ENCODE results near the gene MICB. TPM values are rescaled to one million over a fixed set of nuclear protein-coding genes. Genes with fewer than 3 reads are reported as not detected.

Gene MICB
- total RNA-seq, 1 experiment from 2014 or later = 21.7 TPM

DNA sequence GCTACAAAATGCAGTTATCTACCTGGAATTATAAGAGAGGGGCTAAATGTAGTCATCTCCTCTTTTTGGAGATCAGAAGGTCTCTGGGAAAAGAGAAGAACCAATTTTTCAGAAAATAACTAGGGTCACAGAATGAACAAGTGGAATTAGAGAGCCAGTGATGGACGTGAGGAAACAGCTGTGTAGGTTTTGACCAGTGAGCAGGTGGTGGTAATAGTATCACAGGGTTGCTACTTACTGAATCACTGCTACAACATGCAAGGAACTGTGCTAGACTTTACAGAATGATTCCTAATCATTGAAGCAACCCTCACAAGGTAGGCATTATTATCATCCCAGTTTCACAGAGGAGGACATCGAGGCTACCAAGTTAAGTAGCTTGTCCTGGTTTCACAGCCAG is 46.7 kb downstream of the MICB start:
- Histone ChIP-seq H3K36me3 (ENCODE audit: control insufficient read depth in 1 of 2, insufficient read depth in 2 of 2, low read length in 2 of 2) (peaks cover 12 to 15% of the 10 kb centered on the region in 2 experiments), H2AFZ (ENCODE audit: low read depth, low read length, poor library complexity, severe bottlenecking) (no peak overlapping the region), H3K9ac (ENCODE audit: low read length) (no peak overlapping the region), H3K9me3 (ENCODE audit: control insufficient read depth in 1 of 2, insufficient read depth in 1 of 2, low read depth in 1 of 2, low read length in 2 of 2) (no peaks in the 10 kb centered on the region), H4K20me1 (ENCODE audit: insufficient read depth) (peaks cover 14% of the 10 kb centered on the region; the same call in 1 of the 2 replicates), H3K4me3 (replicated peaks in 1 of 2; ENCODE audit: low read depth in 1 of 2, low read length in 2 of 2) (no peak overlapping the region), H3K4me2 (ENCODE audit: low read length) (no peak overlapping the region), H3K27me3 (ENCODE audit: insufficient read depth, low read length) (no peaks in the 10 kb centered on the region), H3K79me2 (ENCODE audit: insufficient read depth, low read length) (peaks cover 41% of the 10 kb centered on the region), H3K27ac (ENCODE audit: low read depth, low read length) (no peak overlapping the region), H3K4me1 (ENCODE audit: control insufficient read depth in 1 of 2, insufficient read depth in 2 of 2, low read length in 2 of 2) (peaks cover 25 to 42% of the 10 kb centered on the region in 2 experiments), H3K9me2 (ENCODE audit: insufficient read depth) (no peaks in the 10 kb centered on the region)
- no peak for ATAC-seq
- intact Hi-C loops (cut with micrococcal nuclease) = loop anchor here (10.0 kb wide), 1 partner anchor 290 kb away; no protein-coding TSS in a partner anchor
- RAD21 ChIA-PET (ENCODE audit: low non-redundant PET in 1 of 2, low total read pairs in 2 of 2, uncharacterized antibody in 2 of 2, unreplicated experiment in 2 of 2) = no interaction called here
- no TSS peak for BruUV-seq (replicated peaks)
- POLR2A ChIA-PET = no interaction called here
- CTCF ChIA-PET = interaction anchor here (5.0 kb wide), 1 partner anchor 54 kb away, joined by 78 read pairs; no protein-coding TSS in a partner anchor
- TF ChIP-seq CEBPB (IDR thresholded peaks at IDR 0.05; ENCODE audit: low read depth) = no peak
- no peak for TF ChIP-seq FOSL1 (IDR thresholded peaks at IDR 0.05; ENCODE audit: low read depth)
- TF ChIP-seq, protein P1, sequence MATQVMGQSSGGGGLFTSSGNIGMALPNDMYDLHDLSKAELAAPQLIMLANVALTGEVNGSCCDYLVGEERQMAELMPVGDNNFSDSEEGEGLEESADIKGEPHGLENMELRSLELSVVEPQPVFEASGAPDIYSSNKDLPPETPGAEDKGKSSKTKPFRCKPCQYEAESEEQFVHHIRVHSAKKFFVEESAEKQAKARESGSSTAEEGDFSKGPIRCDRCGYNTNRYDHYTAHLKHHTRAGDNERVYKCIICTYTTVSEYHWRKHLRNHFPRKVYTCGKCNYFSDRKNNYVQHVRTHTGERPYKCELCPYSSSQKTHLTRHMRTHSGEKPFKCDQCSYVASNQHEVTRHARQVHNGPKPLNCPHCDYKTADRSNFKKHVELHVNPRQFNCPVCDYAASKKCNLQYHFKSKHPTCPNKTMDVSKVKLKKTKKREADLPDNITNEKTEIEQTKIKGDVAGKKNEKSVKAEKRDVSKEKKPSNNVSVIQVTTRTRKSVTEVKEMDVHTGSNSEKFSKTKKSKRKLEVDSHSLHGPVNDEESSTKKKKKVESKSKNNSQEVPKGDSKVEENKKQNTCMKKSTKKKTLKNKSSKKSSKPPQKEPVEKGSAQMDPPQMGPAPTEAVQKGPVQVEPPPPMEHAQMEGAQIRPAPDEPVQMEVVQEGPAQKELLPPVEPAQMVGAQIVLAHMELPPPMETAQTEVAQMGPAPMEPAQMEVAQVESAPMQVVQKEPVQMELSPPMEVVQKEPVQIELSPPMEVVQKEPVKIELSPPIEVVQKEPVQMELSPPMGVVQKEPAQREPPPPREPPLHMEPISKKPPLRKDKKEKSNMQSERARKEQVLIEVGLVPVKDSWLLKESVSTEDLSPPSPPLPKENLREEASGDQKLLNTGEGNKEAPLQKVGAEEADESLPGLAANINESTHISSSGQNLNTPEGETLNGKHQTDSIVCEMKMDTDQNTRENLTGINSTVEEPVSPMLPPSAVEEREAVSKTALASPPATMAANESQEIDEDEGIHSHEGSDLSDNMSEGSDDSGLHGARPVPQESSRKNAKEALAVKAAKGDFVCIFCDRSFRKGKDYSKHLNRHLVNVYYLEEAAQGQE (IDR thresholded peaks at IDR 0.05; ENCODE audit: low read depth) = no peak
- no peak for TF ChIP-seq EZH2 (IDR thresholded peaks at IDR 0.05)
- no peak for TF ChIP-seq ZFX (IDR thresholded peaks at IDR 0.05)
- TF ChIP-seq, protein P2, sequence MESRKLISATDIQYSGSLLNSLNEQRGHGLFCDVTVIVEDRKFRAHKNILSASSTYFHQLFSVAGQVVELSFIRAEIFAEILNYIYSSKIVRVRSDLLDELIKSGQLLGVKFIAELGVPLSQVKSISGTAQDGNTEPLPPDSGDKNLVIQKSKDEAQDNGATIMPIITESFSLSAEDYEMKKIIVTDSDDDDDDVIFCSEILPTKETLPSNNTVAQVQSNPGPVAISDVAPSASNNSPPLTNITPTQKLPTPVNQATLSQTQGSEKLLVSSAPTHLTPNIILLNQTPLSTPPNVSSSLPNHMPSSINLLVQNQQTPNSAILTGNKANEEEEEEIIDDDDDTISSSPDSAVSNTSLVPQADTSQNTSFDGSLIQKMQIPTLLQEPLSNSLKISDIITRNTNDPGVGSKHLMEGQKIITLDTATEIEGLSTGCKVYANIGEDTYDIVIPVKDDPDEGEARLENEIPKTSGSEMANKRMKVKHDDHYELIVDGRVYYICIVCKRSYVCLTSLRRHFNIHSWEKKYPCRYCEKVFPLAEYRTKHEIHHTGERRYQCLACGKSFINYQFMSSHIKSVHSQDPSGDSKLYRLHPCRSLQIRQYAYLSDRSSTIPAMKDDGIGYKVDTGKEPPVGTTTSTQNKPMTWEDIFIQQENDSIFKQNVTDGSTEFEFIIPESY (IDR thresholded peaks at IDR 0.05; ENCODE audit: extremely low read depth, insufficient replicate concordance, low read length) = no peak
- TF ChIP-seq, protein P3, sequence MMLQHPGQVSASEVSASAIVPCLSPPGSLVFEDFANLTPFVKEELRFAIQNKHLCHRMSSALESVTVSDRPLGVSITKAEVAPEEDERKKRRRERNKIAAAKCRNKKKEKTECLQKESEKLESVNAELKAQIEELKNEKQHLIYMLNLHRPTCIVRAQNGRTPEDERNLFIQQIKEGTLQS (IDR thresholded peaks at IDR 0.05) = no peak
- no peak for TF ChIP-seq ZNF274 (IDR thresholded peaks at IDR 0.05; ENCODE audit: low read depth, low read length)
- no peak for TF ChIP-seq RAD21 (IDR thresholded peaks at IDR 0.05; ENCODE audit: low read depth)
- TF ChIP-seq SRF (IDR thresholded peaks at IDR 0.05; ENCODE audit: low read depth) = no peak
- TF ChIP-seq EGR1 (IDR thresholded peaks at IDR 0.05; ENCODE audit: low read depth) = no peak
- TF ChIP-seq YY1 (IDR thresholded peaks at IDR 0.05; ENCODE audit: extremely low read depth, insufficient replicate concordance, low read depth, low read length) = no peak
- TF ChIP-seq, protein P4, sequence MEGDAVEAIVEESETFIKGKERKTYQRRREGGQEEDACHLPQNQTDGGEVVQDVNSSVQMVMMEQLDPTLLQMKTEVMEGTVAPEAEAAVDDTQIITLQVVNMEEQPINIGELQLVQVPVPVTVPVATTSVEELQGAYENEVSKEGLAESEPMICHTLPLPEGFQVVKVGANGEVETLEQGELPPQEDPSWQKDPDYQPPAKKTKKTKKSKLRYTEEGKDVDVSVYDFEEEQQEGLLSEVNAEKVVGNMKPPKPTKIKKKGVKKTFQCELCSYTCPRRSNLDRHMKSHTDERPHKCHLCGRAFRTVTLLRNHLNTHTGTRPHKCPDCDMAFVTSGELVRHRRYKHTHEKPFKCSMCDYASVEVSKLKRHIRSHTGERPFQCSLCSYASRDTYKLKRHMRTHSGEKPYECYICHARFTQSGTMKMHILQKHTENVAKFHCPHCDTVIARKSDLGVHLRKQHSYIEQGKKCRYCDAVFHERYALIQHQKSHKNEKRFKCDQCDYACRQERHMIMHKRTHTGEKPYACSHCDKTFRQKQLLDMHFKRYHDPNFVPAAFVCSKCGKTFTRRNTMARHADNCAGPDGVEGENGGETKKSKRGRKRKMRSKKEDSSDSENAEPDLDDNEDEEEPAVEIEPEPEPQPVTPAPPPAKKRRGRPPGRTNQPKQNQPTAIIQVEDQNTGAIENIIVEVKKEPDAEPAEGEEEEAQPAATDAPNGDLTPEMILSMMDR (IDR thresholded peaks at IDR 0.05 in 2 of 3, conservative IDR thresholded peaks at IDR 0.05 in 1 of 3; ENCODE audit: borderline replicate concordance in 1 of 3, insufficient read depth in 1 of 3, low read depth in 2 of 3, low read length in 2 of 3) = no peak
- TF ChIP-seq ELF1 (IDR thresholded peaks at IDR 0.05; ENCODE audit: borderline replicate concordance, low read depth) = no peak
- TF ChIP-seq, protein P5, sequence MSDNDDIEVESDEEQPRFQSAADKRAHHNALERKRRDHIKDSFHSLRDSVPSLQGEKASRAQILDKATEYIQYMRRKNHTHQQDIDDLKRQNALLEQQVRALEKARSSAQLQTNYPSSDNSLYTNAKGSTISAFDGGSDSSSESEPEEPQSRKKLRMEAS (IDR thresholded peaks at IDR 0.05) = no peak
- DNase-seq (ENCODE audit: low read depth, low spot score) = no peak

Data from HCT116 (cell line).